ELF-1 (cell line): ENCODE data around the gene ZNF79.

ENCODE experiments used
- DNase-seq: peaks from one replicate; pipeline ENCODE4 v3.0.0-alpha.2; 2016; ENCODE audit warnings: low read depth, low spot score

ZNF79 gene

DNA sequence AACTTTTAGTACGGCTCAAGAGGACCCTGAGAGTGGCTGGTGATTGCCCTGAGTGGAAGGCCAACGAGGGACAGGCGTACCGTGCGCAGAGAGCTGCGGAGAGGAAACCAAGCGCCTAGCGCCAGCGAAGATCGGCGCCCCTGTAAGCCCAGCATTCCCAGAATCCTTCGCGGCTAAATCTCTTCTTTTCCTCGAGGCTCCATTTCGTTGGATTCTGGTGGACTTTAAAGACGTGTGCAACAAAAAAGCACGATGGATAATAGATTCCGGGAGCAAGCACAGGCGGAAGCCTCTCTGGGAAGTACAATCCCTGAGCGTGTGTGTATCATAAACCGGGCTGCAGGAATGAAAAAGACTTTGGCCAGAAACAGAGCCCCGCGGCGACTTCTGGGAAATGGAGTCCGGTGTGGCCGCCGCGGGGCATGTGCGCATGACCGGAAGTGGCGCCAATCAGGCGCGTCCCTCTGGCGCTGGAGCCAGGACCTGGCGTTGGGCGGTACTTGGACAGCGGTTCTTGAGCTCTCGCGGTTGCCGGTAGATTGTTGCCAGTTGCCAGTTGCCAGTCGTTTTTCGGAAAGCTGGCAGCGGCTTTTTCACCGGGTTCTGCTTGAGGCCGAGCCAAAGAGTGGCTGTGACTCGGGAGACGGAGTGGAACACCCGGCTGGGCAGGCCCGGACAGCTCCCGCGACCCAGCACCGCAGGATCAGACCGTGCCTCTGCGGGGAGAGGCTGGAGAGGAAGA is at the start of gene ZNF79:
TSS of gene ZNF79 (plus strand) at position 449 of the 742 bp plus-strand sequence. CDS start 406 bp downstream, outside the sequence.
- peak; percentile 97 for DNase-seq

DNA sequence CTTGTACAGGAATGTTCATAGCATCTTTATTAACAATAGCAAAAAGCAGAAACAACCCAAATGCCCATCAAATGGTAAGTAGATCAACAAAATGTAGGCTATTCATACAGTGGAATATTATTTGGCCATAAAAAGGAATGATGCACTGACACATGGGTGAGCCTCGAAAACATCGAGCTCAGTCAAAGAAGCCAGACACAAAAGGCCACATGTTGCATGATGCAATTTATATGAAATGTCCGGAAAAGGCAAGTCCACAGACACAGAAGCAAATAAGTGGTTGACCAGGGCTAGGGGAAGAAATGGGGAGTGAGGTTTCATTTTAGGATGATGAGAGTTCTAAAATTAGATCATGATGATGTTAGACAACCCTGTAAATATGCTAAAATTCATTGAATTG is 43.7 kb upstream of the ZNF79 start:
- DNase-seq = no peak

DNA sequence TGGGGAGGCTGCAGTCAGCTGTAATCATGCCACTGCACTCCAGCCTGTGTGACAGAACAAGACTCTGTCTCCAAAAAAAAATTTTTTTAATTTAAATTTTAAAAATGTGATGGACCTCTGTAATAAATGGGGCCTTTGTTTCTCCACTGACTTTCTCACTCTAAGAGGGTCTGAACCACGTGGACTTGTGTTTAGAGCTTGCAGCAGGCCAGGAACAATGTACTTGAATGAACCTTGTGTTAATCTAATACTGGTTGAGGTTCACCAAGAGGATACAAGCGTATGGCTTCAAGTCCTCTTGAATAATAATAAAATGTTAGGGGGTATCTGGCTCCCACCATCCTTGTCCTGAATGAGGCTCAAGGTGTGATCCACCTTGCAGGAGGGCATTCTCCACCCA is 41.6 kb upstream of the ZNF79 start:
- no peak for DNase-seq

DNA sequence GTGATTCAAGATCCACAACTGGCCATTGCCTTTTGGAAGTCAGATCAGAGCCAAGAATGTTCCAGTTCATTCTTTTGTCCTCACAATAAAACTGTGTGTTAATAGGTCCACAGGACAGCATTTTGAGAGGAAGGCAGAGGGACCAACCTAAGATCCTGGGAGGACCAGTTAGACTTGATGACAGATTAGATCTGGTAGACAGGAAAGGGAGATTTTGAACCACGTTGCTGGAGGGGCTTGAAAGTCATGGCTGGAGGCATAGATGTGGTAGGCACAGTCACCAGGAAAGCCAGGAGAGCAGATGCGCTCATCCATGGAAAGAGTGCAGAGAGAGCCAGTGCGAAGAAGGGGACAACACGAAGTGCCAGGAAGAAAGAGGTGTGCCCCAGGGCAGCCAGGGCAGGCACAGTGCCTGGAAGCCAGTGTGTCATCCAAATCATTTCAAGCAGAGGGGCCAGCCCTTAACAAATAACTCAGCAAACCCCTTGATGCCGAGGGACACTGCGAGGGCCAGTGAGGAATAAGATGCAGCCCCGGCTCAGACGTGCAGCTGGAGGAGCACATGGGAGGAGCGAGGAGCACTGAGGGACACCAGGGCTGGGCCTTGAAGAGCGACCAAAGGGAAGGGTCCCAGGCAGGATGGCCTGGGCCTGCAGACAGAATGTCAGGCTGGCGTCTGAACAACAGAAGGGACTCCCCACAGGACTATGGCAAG is 40.0 kb upstream of the ZNF79 start:
- peak; percentile 23 for DNase-seq

DNA sequence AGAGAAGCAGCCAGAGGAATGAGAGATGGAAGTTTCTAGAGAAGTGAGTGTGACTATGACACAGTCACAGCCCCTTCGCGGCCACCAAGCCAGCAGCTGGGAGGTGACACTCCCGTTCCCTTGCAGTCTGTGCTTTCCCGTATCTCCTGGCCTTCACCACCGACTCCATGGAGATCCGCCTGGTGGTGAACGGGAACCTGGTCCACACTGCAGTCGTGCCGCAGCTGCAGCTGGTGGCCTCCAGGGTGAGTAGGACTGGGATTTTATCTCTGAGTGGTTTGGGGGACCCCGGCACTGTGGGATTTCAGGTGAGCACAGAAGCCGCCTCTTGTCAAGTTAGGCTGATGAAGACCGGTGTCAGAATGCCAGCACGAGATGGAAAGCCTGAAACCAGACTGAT is 39.3 kb upstream of the ZNF79 start:
- no peak for DNase-seq

DNA sequence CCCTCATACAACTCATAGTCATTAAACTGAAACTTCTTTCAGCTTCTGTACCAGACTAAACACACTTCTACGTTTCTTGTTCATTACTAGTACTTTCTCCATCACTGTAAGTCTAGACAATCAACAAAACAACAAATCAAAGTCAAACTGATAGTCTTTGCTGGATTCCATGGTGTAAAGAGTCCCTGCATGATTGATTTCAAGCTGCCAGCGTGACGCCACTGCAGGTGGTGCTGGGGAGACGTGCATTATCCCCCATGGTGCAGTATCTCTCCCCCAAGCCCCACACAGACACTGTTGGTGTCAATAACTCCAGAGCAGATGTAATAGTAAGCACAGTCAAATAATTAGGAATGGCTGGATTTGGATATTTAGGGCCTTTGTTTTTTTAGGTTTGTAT is 37.9 kb upstream of the ZNF79 start:
- DNase-seq = no peak

DNA sequence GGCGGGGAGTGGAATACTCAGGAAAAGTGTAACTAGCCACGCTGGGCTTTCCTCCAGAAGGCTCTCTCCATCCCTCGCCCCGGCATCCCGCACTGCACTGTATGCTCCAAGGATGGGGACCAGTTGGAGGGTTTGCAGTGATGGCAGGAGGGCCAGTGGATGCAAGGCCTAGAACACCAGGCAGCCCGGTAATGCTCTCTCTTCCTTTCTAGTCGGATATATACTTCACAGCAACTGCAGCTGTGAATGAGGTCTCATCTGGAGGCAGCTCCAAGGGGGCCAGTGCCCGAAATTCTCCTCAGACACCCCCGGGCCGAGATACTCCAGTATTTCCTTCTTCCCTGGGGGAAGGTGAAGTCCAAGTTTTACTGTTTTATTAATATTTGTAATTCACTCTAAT is 37.2 kb upstream of the ZNF79 start:
- no peak for DNase-seq

DNA sequence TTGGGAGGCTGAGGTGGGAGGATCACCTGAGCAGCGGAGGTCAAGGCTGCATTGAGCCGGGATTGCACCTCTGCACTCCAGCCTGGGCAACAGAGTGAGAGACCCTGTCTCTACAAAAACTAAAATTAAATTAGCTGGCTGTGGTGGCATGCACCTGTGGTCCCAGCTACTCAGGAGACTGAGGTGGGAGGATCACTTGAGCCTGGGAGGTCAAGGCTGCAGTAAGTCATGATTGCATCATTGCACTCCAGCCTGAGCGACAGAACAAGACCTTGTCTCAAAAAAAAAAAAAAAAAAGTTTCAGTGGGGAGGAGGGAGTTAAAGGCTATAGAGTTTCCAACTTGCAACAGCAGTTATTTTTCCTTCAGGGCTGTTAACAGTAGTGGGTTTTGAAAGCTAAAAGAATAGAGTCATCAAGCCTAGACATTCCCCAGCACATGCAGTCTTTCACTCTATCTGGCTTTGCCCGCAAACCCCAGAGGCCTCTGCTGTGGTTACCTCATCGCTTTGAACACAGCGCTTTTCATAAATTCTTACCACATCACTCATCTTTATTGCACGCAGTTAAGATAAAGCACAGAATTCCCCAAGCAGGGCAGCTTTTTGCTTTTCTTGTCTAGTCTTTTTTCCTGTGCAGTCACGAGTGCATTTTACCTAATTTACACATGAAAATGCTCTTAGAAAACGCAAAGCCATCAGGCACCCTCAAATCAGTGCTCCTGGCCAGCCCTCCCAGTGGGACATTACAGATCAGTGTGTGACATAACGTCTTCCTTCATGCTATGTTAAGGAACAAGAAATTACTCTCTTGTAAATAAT is 35.9 kb upstream of the ZNF79 start:
- peak; percentile 67 for DNase-seq

DNA sequence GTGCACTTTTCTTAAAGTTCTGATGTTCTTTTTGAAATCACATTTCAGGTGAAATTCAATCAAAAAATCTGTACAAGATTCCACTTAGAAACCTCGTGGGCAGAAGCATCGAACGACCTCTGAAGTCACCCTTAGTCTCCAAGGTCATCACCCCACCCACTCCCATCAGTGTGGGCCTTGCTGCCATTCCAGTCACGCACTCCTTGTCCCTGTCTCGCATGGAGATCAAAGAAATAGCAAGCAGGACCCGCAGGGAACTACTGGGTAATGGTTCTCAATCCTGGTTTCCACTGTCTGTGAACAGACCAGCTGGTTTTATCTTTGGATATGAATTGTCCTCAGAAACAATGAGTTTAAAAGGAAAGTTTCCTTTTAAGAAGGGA is 35.3 kb upstream of the ZNF79 start:
- DNase-seq = no peak

DNA sequence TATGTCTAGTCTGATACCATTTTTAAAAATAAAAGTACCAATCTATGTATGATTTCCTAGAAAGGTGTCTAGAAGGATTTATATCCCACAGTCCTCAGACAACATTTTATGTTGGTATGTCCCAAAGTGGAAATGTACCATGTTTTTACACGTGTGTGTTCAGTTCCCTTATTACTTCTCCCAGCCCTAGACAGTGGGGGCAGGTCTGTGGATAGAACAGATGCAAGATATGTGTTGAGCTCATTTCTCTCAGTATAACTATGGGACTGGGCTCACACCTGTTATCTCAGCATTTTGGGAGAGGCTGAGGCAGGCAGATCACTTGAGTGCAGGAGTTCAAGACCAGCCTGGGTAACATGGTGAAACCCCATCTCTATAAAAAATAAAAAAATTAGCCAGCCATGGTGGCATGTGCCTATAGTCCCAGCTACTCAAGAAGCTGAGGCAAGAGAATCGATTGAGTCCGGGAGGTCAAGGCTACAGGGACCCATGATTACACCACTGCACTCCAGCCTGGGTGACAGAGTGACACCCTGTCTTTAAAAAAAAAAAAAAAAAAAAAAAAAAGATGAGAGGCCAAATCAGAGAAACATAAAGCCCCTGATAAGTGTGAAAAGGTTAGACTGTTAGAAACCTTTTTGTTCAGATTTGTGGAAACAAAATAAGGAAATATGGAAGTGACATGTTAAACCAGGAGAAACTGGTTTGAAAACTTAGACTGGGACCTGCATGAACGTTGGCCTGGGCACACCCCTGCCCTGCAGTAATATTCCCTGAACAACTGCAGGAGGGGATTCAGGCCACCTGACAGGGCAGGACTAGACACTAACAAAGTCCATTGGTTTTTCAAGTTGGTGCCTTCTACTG is 34.6 kb upstream of the ZNF79 start:
- no peak for DNase-seq

DNA sequence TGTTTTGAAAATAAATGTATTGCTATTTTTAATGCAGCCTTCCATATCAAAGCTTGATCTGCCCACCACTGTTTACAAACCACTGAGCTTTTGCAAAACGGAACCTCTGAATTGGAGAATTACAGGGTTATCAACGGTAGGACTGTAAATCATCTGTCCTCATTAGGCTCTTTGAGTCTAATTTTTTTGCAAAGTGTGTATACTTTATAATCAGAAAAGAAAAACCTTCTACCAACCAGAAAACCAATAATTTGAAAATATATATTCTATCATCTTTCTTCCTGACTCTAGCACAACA is 34.0 kb upstream of the ZNF79 start:
- DNase-seq = no peak

DNA sequence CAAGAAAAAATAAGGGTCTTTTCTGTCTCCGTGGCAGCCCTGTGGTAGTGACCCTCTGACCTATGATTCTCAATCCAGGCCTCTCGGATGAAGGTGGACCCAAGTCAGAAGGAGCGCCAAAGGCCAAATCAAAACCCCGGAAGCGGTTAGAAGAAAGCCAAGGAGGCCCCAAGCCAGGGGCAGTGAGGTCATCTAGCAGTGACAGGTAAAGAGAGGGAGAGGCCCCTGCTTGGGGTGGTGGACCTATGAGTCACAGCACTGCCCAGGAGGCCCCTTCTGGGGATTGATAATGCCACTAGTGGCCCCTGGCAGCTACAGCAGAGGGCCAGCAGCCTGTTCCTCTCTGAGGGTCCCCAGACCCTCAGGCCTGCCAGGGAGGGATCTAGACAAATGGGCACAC is 33.6 kb upstream of the ZNF79 start:
- peak; percentile 37 for DNase-seq

DNA sequence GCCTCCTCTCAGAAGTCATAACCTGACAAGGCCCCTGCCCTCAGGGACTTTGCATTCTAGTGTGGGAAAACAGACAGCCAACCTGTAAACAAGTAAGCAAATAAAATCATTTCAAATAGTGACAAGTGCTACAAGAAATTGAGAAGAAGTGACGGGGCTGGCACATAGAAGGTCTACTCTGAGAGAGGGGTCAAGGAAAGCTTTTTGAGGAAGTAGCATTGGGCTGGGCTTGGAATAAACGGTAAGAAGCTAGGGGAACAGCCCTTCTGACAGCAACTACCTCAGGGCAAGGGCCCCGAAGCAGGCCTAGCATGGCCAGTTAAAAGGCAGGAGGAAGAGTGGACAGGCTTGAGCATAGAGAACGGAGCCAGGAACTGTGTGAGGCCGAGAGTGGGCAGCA is 32.0 kb upstream of the ZNF79 start:
- DNase-seq = no peak

DNA sequence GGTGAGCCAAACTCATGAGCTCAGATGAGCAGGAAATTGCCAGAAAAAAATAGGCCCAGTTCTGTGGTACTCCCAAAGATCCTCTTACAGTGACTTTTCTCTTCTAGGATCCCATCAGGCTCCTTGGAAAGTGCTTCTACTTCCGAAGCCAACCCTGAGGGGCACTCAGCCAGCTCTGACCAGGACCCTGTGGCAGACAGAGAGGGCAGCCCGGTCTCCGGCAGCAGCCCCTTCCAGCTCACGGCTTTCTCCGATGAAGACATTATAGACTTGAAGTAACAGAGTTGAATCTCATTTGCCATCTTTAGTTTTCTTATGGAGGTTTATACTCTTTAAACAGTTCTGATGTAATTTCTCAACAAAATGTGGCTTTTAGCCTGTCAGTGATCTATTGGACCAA is 31.2 kb upstream of the ZNF79 start:
- DNase-seq = no peak

DNA sequence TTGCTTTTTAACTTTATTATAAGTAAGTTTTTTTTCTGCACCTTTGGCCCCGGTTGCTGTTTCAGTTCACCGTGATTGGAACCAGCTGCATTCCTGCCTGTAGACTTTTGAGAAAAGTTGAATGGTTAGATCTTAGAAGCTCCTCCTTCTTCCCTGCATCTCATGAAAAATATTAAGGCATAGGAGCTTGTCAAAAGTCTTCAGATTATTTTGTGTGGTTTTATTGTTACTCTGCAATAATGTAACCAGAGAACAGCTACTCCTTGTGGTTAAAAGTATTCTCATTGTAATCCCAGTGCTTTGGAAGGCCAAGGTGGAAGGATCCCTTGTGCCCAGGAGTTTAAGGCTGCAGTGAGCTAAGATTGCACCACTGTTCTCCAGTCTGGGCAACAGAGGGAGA is 30.5 kb upstream of the ZNF79 start:
- DNase-seq = no peak

DNA sequence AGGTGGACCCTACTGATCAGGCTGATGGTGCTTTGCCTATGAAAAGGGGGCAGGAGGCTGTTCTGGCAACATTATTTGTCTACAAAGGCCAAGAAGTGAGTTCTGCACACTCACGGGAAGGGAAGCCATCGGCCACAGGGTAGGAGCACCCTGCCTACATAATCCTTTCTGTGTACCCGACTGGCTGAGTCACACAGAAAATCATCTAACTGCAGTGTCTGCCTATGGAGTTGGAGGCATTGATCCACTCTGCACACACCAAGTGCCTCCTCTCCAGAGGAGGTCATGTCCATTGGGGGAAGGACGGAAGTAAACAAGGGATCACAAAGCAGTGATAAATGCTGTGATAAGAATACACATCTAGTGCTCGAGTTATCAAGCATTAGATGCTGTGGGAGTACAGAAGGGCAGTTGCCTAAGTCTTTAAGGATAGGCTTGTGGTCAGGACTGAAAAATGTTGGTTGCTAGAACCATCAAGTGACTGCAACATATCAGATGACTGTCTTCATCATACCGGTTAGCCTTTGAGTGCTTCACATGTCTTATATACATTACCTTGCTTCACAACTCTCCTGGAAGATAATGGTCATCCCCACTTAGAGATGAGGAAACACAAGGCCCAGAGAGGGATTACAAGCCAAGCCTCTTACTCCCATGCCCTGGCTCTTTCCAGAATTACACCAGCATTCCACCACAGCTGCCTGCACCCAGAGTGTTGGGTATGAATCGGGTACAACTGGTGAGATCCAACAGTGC is 28.5 kb upstream of the ZNF79 start:
- DNase-seq = no peak

DNA sequence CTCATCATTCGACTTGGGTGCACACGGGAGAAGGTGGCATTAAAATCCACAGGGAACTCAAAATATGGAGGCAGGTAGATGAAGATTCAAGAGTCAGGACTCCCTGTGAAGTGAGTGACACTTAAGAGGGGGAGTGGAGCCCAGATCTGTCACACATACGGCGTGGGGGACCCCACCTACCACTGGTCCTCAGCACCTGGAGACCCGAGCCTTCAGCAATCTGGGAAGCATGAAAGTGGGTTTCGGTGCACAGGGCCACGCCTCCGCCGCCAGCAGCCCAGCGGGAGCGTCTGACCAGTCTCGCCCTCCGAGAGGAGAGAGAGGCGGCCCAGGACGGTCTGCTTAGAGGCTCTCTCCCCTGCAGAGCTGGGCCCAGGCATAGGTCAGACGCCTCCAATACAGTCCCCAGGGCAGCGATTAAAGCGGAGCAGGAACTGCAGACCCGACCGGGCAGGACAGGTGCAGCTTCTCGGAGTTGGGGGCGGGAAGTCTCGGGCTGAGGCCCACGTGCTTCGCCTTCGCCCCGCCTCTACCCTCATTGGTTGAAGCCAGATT is 27.9 kb upstream of the ZNF79 start:
- DNase-seq = no peak

DNA sequence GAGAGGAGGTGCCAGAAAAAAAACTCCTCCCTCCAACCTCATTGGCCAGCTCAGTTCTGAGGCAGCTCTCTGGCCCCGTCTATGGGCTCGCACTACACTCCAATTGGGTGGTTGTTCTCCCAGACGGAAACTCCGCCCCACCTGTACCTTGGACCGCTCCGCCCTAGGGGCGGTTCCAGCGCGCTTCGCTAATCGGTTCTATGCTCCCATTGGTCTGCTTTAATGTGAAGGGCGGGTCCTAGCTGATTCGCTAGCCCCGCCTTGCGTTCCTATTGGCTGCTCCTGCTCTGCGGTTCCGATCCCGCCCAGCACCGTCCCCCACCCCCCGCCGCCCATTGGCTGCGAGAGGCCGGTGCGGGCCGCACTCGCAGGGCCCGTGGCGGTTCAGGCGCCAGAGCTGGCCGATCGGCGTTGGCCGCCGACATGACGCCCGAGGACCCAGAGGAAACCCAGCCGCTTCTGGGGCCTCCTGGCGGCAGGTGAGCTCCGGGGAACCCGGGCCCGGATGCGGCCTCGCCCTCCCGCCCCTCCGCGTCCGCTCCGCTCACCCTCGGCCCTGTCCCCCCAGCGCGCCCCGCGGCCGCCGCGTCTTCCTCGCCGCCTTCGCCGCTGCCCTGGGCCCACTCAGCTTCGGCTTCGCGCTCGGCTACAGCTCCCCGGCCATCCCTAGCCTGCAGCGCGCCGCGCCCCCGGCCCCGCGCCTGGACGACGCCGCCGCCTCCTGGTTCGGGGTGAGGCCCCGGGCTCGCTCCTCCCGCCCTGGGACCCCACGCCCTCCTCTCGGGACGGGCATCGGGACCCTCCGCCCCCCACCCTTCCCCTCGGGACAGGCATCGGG is 27.2 kb upstream of the ZNF79 start, which contains the start of gene SLC2A8:
TSS of gene SLC2A8 (plus strand) at position 362 of the 838 bp plus-strand sequence. CDS start at position 424, 62 bp downstream.
- DNase-seq = peak; percentile 100

DNA sequence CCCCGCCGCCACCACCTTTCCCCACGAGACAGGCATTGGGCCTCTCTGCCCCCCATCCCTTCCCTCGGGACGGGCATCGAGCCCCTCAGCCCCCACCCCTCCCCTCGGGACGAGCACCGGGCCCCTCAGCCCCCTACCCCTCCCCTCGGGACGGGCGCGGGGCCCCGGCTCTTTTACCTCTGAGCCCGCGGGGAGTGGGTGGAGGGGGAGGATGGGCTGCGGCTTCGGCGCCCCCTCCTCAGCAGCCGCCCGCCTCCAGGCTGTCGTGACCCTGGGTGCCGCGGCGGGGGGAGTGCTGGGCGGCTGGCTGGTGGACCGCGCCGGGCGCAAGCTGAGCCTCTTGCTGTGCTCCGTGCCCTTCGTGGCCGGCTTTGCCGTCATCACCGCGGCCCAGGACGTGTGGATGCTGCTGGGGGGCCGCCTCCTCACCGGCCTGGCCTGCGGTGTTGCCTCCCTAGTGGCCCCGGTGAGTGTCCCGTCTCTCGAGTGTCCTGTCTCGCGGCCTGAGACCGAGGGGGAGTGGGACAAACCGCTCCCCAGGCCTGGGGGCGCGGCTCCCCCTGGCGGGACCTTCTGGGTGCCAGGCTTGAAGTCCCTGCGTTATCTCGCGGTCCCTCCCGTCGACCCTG is 26.4 kb upstream of the ZNF79 start:
- DNase-seq = peak; percentile 48
